HEK293 (cell line): ENCODE data around the gene KANSL1.

Experiments
- CTCF ChIA-PET: fragments of 350-600 bp; formaldehyde crosslinking; extraction: SDS; loops from one replicate; lab custom pipeline; 2021; ENCODE audit warnings: antibody characterized with exemption; lab: Yijun Ruan, JAX
- POLR2A ChIA-PET: fragments of 300-600 bp; formaldehyde crosslinking; extraction: SDS; loops from one replicate; lab custom pipeline; 2020; ENCODE audit warnings: antibody characterized with exemption, inconsistent platforms; lab: Yijun Ruan, JAX
- H3K27ac ChIP-seq: fragments of 200-500 bp; sonication (Bioruptor generic); 2 replicates; pipeline ENCODE4 v1.5.1; 2014; ENCODE audit warnings: low read depth, low read length, control low read depth, inconsistent platforms; ENCODE audit errors: extremely low read depth
- H3K36me3 ChIP-seq, 2 experiments: fragments of 200-500 bp in 1 of 2; sonication (Bioruptor generic) in 1 of 2; 1 replicate in 1 of 2; 2 replicates in 1 of 2; pipeline ENCODE4 v1.5.1; 2014 to 2017; ENCODE audit warnings: inconsistent platforms in 2 of 2, low read length in 2 of 2; ENCODE audit not compliant: control insufficient read depth in 2 of 2, insufficient read depth in 1 of 2
- H3K4me1 ChIP-seq: fragments of 200-500 bp; sonication (Bioruptor generic); 2 replicates; pipeline ENCODE4 v1.5.1; 2014; ENCODE audit warnings: mild to moderate bottlenecking, low read length, inconsistent platforms; ENCODE audit not compliant: control insufficient read depth, insufficient read depth
- H3K4me3 ChIP-seq: 2 replicates; pipeline ENCODE4 v1.5.1; 2011; ENCODE audit warnings: low read depth, mild to moderate bottlenecking, control low read depth, low read length, moderate library complexity
- H3K9me3 ChIP-seq: fragments of 200-500 bp; sonication (Bioruptor generic); 2 replicates; pipeline ENCODE4 v1.5.1; 2014; ENCODE audit warnings: low read depth, low read length, inconsistent platforms; ENCODE audit not compliant: control insufficient read depth, insufficient read depth
- GLIS1 ChIP-seq: fragments of 450-650 bp; formaldehyde crosslinking; IDR thresholded peaks from 2 replicates; pipeline ENCODE4 v1.5.1; 2016; ENCODE audit warnings: missing biosample characterization, missing genetic modification characterization
- IKZF3 ChIP-seq: fragments of 450-650 bp; IDR thresholded peaks from 2 replicates; pipeline ENCODE4 v1.5.0; 2018; ENCODE audit warnings: missing biosample characterization, mild to moderate bottlenecking, missing genetic modification characterization, moderate library complexity
- KLF7 ChIP-seq: fragments of 450-650 bp; formaldehyde crosslinking; IDR thresholded peaks from 2 replicates; pipeline ENCODE4 v1.5.1; 2016; ENCODE audit warnings: missing biosample characterization, missing genetic modification characterization, borderline replicate concordance
- KLF8 ChIP-seq: fragments of 450-650 bp; formaldehyde crosslinking; IDR thresholded peaks from 2 replicates; pipeline ENCODE4 v1.5.1; 2016; ENCODE audit warnings: missing biosample characterization, missing genetic modification characterization
- REPIN1 ChIP-seq: fragments of 450-650 bp; formaldehyde crosslinking; IDR thresholded peaks from 2 replicates; pipeline ENCODE4 v1.5.1; 2017; ENCODE audit warnings: missing biosample characterization, missing genetic modification characterization, low read depth
- SP2 ChIP-seq: fragments of 450-650 bp; formaldehyde crosslinking; IDR thresholded peaks from 2 replicates; pipeline ENCODE4 v1.5.1; 2016; ENCODE audit warnings: missing biosample characterization, missing genetic modification characterization
- YY2 ChIP-seq: fragments of 450-650 bp; formaldehyde crosslinking; IDR thresholded peaks from 2 replicates; pipeline ENCODE4 v1.5.1; 2016; ENCODE audit warnings: missing biosample characterization, missing genetic modification characterization
- ZBTB7A ChIP-seq: fragments of 450-650 bp; formaldehyde crosslinking; IDR thresholded peaks from 2 replicates; pipeline ENCODE4 v1.5.1; 2016; ENCODE audit warnings: low read depth, missing biosample characterization, missing genetic modification characterization
- ZFP69B ChIP-seq: fragments of 450-650 bp; formaldehyde crosslinking; IDR thresholded peaks from 2 replicates; pipeline ENCODE4 v1.5.1; 2016; ENCODE audit warnings: missing biosample characterization, missing genetic modification characterization
- ZNF112 ChIP-seq: fragments of 450-650 bp; formaldehyde crosslinking; IDR thresholded peaks from 2 replicates; pipeline ENCODE4 v1.5.0; 2017; ENCODE audit warnings: missing biosample characterization, missing genetic modification characterization
- ZNF157 ChIP-seq: fragments of 450-650 bp; formaldehyde crosslinking; IDR thresholded peaks from 2 replicates; pipeline ENCODE4 v1.5.1; 2016; ENCODE audit warnings: missing biosample characterization, missing genetic modification characterization
- ZNF169 ChIP-seq: fragments of 450-650 bp; formaldehyde crosslinking; IDR thresholded peaks from 2 replicates; pipeline ENCODE4 v1.5.1; 2016; ENCODE audit warnings: missing biosample characterization, missing genetic modification characterization
- ZNF175 ChIP-seq: fragments of 450-650 bp; formaldehyde crosslinking; IDR thresholded peaks from 2 replicates; pipeline ENCODE4 v1.5.1; 2016; ENCODE audit warnings: missing biosample characterization, missing genetic modification characterization
- ZNF202 ChIP-seq: fragments of 450-650 bp; formaldehyde crosslinking; IDR thresholded peaks from 2 replicates; pipeline ENCODE4 v1.5.1; 2016; ENCODE audit warnings: missing biosample characterization, missing genetic modification characterization, borderline replicate concordance
- ZNF37A ChIP-seq: fragments of 450-650 bp; IDR thresholded peaks from 2 replicates; pipeline ENCODE4 v1.5.1; 2018; ENCODE audit warnings: missing biosample characterization, missing genetic modification characterization
- ZNF433 ChIP-seq: fragments of 450-650 bp; formaldehyde crosslinking; IDR thresholded peaks from 2 replicates; pipeline ENCODE4 v1.5.1; 2016; ENCODE audit warnings: missing biosample characterization, missing genetic modification characterization, low read depth
- ZNF629 ChIP-seq: fragments of 450-650 bp; formaldehyde crosslinking; IDR thresholded peaks from 2 replicates; pipeline ENCODE4 v1.5.1; 2017; ENCODE audit warnings: missing biosample characterization, missing genetic modification characterization
- ZNF658 ChIP-seq: fragments of 450-650 bp; formaldehyde crosslinking; IDR thresholded peaks from 2 replicates; pipeline ENCODE4; 2016; ENCODE audit warnings: missing biosample characterization, missing genetic modification characterization
- ZNF776 ChIP-seq: fragments of 450-650 bp; formaldehyde crosslinking; IDR thresholded peaks from 2 replicates; pipeline ENCODE4 v1.5.0; 2017; ENCODE audit warnings: missing biosample characterization, missing genetic modification characterization, borderline replicate concordance
- ZNF837 ChIP-seq: fragments of 450-650 bp; formaldehyde crosslinking; IDR thresholded peaks from 2 replicates; pipeline ENCODE4 v1.5.1; 2016; ENCODE audit warnings: missing biosample characterization, missing genetic modification characterization
- ZXDB ChIP-seq: fragments of 450-650 bp; formaldehyde crosslinking; IDR thresholded peaks from 2 replicates; pipeline ENCODE4 v1.5.1; 2016; ENCODE audit warnings: missing biosample characterization, missing genetic modification characterization
- TF ChIP-seq, protein P1 (sequence below): fragments of 450-650 bp; formaldehyde crosslinking; IDR thresholded peaks from 2 replicates; pipeline ENCODE4 v1.5.1; 2016; ENCODE audit warnings: missing biosample characterization, missing genetic modification characterization
- TF ChIP-seq, protein P2 (sequence below): fragments of 450-650 bp; IDR thresholded peaks from 2 replicates; pipeline ENCODE4 v1.5.1; 2018; ENCODE audit warnings: missing biosample characterization, mild to moderate bottlenecking, missing genetic modification characterization
- TF ChIP-seq, protein P3 (sequence below): fragments of 450-650 bp; formaldehyde crosslinking; IDR thresholded peaks from 2 replicates; pipeline ENCODE4 v1.5.1; 2016; ENCODE audit warnings: missing biosample characterization, missing genetic modification characterization, low read depth
- TF ChIP-seq, protein P4 (sequence below): fragments of 450-650 bp; formaldehyde crosslinking; IDR thresholded peaks from 2 replicates; pipeline ENCODE4 v1.5.1; 2016; ENCODE audit warnings: missing biosample characterization, missing genetic modification characterization
- TF ChIP-seq, protein P5 (sequence below): fragments of 450-650 bp; formaldehyde crosslinking; IDR thresholded peaks from 2 replicates; pipeline ENCODE4 v1.5.1; 2016; ENCODE audit warnings: missing biosample characterization, missing genetic modification characterization

KANSL1 gene

DNA sequence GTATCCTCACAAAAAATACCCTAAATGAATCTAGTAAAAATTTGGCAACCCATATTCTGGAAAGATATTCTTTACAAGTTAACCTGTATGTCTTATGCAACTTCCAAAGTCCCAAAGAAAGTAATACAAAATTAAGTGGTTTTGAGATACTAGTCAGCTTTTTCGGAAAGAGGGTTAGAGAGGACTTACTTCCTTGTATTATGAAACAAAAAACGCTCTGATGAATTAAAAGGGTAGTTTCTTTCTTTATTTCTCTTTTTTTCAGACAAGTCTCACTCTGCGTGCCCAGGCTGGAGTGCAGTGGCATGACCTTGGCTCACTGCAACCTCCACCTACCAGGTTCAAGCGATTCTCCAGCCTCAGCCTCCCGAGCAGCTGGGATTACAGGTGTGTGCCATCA, 51.6 kb downstream of the KANSL1 start:
- H3K36me3 ChIP-seq = no peaks in the 10 kb centered on the region
- peaks cover 24% of the 10 kb centered on the region for H3K4me1 ChIP-seq
- no peak overlapping the region for H3K27ac ChIP-seq
- H3K9me3 ChIP-seq = no peaks in the 10 kb centered on the region
- CTCF ChIA-PET = interaction anchor here (0.6 to 2.4 kb wide), 4 partner anchors 11 to 310 kb away, joined by 3 to 6 read pairs (median 4); partner anchors contain the start of gene KANSL1
- H3K4me3 ChIP-seq = no peak overlapping the region
- POLR2A ChIA-PET = no interaction called here
- TF ChIP-seq ZNF157 (no peak), ZBTB7A (tag by site-specific recombination) (no peak), ZNF658 (tag by site-specific recombination) (no peak), IKZF3 (tag by site-specific recombination) (no peak), ZNF433 (no peak), ZNF37A (no peak), KLF8 (tag by site-specific recombination) (no peak), ZNF837 (tag by site-specific recombination) (no peak), ZNF629 (tag by site-specific recombination) (no peak), ZNF776 (no peak), ZNF202 (tag by site-specific recombination) (no peak), KLF7 (tag by site-specific recombination) (no peak), GLIS1 (tag by site-specific recombination) (no peak), ZFP69B (tag by site-specific recombination) (no peak)
- TF ChIP-seq, protein P1, sequence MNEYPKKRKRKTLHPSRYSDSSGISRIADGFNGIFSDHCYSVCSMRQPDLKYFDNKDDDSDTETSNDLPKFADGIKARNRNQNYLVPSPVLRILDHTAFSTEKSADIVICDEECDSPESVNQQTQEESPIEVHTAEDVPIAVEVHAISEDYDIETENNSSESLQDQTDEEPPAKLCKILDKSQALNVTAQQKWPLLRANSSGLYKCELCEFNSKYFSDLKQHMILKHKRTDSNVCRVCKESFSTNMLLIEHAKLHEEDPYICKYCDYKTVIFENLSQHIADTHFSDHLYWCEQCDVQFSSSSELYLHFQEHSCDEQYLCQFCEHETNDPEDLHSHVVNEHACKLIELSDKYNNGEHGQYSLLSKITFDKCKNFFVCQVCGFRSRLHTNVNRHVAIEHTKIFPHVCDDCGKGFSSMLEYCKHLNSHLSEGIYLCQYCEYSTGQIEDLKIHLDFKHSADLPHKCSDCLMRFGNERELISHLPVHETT = no peak
- TF ChIP-seq, protein P2, sequence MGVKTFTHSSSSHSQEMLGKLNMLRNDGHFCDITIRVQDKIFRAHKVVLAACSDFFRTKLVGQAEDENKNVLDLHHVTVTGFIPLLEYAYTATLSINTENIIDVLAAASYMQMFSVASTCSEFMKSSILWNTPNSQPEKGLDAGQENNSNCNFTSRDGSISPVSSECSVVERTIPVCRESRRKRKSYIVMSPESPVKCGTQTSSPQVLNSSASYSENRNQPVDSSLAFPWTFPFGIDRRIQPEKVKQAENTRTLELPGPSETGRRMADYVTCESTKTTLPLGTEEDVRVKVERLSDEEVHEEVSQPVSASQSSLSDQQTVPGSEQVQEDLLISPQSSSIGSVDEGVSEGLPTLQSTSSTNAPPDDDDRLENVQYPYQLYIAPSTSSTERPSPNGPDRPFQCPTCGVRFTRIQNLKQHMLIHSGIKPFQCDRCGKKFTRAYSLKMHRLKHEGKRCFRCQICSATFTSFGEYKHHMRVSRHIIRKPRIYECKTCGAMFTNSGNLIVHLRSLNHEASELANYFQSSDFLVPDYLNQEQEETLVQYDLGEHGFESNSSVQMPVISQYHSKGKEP = no peak
- TF ChIP-seq, protein P3, sequence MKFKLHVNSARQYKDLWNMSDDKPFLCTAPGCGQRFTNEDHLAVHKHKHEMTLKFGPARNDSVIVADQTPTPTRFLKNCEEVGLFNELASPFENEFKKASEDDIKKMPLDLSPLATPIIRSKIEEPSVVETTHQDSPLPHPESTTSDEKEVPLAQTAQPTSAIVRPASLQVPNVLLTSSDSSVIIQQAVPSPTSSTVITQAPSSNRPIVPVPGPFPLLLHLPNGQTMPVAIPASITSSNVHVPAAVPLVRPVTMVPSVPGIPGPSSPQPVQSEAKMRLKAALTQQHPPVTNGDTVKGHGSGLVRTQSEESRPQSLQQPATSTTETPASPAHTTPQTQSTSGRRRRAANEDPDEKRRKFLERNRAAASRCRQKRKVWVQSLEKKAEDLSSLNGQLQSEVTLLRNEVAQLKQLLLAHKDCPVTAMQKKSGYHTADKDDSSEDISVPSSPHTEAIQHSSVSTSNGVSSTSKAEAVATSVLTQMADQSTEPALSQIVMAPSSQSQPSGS (tag by site-specific recombination) = no peak
- TF ChIP-seq, protein P4, sequence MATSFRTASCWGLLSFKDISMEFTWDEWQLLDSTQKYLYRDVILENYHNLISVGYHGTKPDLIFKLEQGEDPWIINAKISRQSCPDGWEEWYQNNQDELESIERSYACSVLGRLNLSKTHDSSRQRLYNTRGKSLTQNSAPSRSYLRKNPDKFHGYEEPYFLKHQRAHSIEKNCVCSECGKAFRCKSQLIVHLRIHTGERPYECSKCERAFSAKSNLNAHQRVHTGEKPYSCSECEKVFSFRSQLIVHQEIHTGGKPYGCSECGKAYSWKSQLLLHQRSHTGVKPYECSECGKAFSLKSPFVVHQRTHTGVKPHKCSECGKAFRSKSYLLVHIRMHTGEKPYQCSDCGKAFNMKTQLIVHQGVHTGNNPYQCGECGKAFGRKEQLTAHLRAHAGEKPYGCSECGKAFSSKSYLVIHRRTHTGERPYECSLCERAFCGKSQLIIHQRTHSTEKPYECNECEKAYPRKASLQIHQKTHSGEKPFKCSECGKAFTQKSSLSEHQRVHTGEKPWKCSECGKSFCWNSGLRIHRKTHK = no peak
- TF ChIP-seq, protein P5, sequence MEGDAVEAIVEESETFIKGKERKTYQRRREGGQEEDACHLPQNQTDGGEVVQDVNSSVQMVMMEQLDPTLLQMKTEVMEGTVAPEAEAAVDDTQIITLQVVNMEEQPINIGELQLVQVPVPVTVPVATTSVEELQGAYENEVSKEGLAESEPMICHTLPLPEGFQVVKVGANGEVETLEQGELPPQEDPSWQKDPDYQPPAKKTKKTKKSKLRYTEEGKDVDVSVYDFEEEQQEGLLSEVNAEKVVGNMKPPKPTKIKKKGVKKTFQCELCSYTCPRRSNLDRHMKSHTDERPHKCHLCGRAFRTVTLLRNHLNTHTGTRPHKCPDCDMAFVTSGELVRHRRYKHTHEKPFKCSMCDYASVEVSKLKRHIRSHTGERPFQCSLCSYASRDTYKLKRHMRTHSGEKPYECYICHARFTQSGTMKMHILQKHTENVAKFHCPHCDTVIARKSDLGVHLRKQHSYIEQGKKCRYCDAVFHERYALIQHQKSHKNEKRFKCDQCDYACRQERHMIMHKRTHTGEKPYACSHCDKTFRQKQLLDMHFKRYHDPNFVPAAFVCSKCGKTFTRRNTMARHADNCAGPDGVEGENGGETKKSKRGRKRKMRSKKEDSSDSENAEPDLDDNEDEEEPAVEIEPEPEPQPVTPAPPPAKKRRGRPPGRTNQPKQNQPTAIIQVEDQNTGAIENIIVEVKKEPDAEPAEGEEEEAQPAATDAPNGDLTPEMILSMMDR = no peak

DNA sequence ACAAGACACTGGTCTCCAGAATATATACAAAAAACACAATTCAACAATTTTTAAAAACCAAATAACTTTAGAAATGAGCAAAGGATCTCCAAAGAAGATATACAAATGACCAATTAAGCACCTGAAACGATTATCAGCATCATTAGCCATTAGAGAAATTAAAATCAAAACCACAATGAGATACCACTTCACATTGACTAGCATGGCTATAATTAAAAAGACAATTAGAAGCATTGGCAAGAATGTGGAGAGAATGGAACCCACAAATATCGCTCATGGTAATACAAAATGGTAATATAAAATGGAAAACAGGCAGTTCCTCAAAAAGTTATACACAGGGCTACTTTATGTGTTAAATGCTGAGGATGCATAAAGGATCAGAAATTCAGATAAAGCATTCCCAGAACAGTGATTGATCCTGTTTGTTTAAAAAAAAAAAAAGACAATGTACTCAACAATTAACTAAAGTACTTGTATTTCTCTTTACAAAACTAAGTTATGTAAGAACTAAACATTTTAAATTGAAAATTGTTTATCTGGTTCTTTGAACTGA, 52.5 kb downstream of the KANSL1 start:
- peaks cover 33% of the 10 kb centered on the region for H3K4me1 ChIP-seq
- no peaks in the 10 kb centered on the region for H3K9me3 ChIP-seq
- ChIA-PET POLR2A (no interaction called here), CTCF (interaction anchor here (0.5 to 1.2 kb wide), 4 partner anchors 11 to 309 kb away, joined by 3 to 4 read pairs (median 3); partner anchors contain the start of gene KANSL1)
- H3K4me3 ChIP-seq = no peak overlapping the region
- H3K27ac ChIP-seq = no peak overlapping the region
- H3K36me3 ChIP-seq = no peaks in the 10 kb centered on the region
- TF ChIP-seq REPIN1 (no peak), ZNF112 (tag by site-specific recombination) (no peak), ZNF169 (tag by site-specific recombination) (no peak), ZNF202 (tag by site-specific recombination) (no peak), SP2 (no peak), YY2 (tag by site-specific recombination) (no peak), ZNF175 (tag by site-specific recombination) (no peak), ZXDB (tag by site-specific recombination) (no peak)
